Stomach (tissue), 4 donors: ENCODE results near the gene ULBP2.

Experiments
- POLR2A ChIP-seq, 4 donors: fragments of 450-650 bp; IDR thresholded peaks; one replicate each; pipeline ENCODE4 v1.6.1; 2016; ENCODE audit warnings: antibody characterized with exemption in 4 of 4, control low read depth in 2 of 4, mild to moderate bottlenecking in 1 of 4, moderate library complexity in 1 of 4
- TF ChIP-seq, protein P1 (sequence below), 7 experiments: fragments of 450-650 bp in 4 of 7; fragments of 200-600 bp in 3 of 7; sonication (generic) in 3 of 7; IDR thresholded peaks; one replicate each; pipeline ENCODE4 v1.5.1; 2016 to 2019; ENCODE audit warnings: antibody characterized with exemption in 7 of 7, control low read depth in 2 of 7, mild to moderate bottlenecking in 1 of 7

DNA sequence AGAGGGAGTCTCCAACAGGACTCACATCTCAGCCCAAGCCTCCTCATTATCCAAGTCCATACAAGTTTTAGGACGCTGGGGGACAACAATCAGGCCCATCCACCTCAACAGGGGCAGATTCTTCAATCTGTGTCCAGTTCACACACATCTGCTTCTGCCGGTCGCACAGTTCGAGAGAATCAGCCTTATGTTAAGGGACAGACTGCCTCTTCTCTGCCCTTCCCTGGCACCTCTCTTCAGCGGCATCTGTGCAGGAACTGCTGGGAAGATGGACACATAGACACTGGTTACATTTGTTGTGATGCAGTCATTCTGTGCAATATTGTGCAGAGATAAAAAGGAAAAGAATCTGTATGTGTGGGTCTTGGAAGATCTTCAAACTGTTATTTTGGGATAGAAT lies 43.0 kb downstream of the ULBP2 start:
- no peak for TF ChIP-seq POLR2A (IDR thresholded peaks at IDR 0.05)
- TF ChIP-seq, protein P1, sequence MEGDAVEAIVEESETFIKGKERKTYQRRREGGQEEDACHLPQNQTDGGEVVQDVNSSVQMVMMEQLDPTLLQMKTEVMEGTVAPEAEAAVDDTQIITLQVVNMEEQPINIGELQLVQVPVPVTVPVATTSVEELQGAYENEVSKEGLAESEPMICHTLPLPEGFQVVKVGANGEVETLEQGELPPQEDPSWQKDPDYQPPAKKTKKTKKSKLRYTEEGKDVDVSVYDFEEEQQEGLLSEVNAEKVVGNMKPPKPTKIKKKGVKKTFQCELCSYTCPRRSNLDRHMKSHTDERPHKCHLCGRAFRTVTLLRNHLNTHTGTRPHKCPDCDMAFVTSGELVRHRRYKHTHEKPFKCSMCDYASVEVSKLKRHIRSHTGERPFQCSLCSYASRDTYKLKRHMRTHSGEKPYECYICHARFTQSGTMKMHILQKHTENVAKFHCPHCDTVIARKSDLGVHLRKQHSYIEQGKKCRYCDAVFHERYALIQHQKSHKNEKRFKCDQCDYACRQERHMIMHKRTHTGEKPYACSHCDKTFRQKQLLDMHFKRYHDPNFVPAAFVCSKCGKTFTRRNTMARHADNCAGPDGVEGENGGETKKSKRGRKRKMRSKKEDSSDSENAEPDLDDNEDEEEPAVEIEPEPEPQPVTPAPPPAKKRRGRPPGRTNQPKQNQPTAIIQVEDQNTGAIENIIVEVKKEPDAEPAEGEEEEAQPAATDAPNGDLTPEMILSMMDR (IDR thresholded peaks at IDR 0.05), result no peak
